B cell (primary cell): ENCODE data around the gene AGAP1. TPM values are rescaled to one million over a fixed set of nuclear protein-coding genes. Genes with fewer than 3 reads are reported as not detected.

Experiments used
- ATAC-seq: fragments of 200-7000 bp; cut with Tn5 transposase; one replicate; pipeline ENCODE4 v1.10.0; 2021; ENCODE audit warnings: low read depth, mild to moderate bottlenecking, moderate number of reproducible peaks, moderate library complexity
- CTCF ChIA-PET: fragments of 350-600 bp; sonication (Branson Sonifier 250); formaldehyde crosslinking; loops from one replicate; lab custom pipeline; 2021; ENCODE audit warnings: antibody characterized with exemption, inconsistent platforms; lab: Charles Lee
- POLR2A ChIA-PET: fragments of 350-600 bp; sonication (Branson Sonifier 250); formaldehyde crosslinking; loops from one replicate; lab custom pipeline; 2021; ENCODE audit warnings: antibody characterized with exemption; lab: Charles Lee
- DNase-seq: peaks from one replicate; pipeline ENCODE4 v3.0.0; 2013
- H2AFZ ChIP-seq: 2 replicates; pipeline ENCODE4 v1.6.1; 2012; ENCODE audit warnings: mild to moderate bottlenecking, low read depth, low read length; ENCODE audit not compliant: insufficient read depth, poor library complexity, severe bottlenecking
- H3K27ac ChIP-seq, 2 donors: 1 replicate in 1 of 2; 2 replicates in 1 of 2; pipeline ENCODE4 v1.5.1; 2012 to 2013; ENCODE audit warnings: low read length in 2 of 2, mild to moderate bottlenecking in 2 of 2, moderate library complexity in 1 of 2
- H3K27me3 ChIP-seq, 4 experiments: fragments of 200-600 bp in 1 of 4; sonication (generic) in 1 of 4; replicated peaks in 1 of 4; 1 replicate in 2 of 4; 2 replicates in 2 of 4; pipeline versions ENCODE4 v1.6.1 to v1.7.0; 2013 to 2016; ENCODE audit warnings: low read length in 3 of 4, mild to moderate bottlenecking in 2 of 4, mixed read lengths in 1 of 4, moderate library complexity in 1 of 4; ENCODE audit not compliant: insufficient read depth in 4 of 4, control insufficient read depth in 3 of 4; ENCODE audit errors: control extremely low read depth in 1 of 4
- H3K36me3 ChIP-seq, 2 experiments: replicated peaks in 1 of 2; 1 replicate in 1 of 2; 2 replicates in 1 of 2; pipeline versions ENCODE4 v1.6.1 to v1.7.1; 2013; ENCODE audit warnings: low read length in 1 of 2; ENCODE audit not compliant: insufficient read depth in 2 of 2, control insufficient read depth in 1 of 2; ENCODE audit errors: control extremely low read depth in 1 of 2, extremely low read depth in 1 of 2
- H3K4me1 ChIP-seq, 2 donors: fragments of 200-600 bp in 1 of 2; sonication (generic) in 1 of 2; 1 replicate in 1 of 2; 2 replicates in 1 of 2; pipeline versions ENCODE4 v1.5.1 to v1.6.1; 2013 to 2017; ENCODE audit warnings: low read length in 2 of 2; ENCODE audit not compliant: control insufficient read depth in 2 of 2, insufficient read depth in 2 of 2
- H3K4me2 ChIP-seq: replicated peaks from 2 replicates; pipeline ENCODE3; 2012; ENCODE audit warnings: mild to moderate bottlenecking, low read depth, low read length; ENCODE audit not compliant: poor library complexity, severe bottlenecking
- H3K4me3 ChIP-seq, 5 experiments: fragments of 200-600 bp in 1 of 5; sonication (generic) in 1 of 5; 1 replicate in 3 of 5; 2 replicates in 2 of 5; pipeline versions ENCODE4 v1.5.1 to v1.7.0; 2011 to 2016; ENCODE audit warnings: low read length in 4 of 5, mild to moderate bottlenecking in 4 of 5, low read depth in 2 of 5, control low read depth in 1 of 5, moderate library complexity in 1 of 5; ENCODE audit not compliant: insufficient read depth in 1 of 5; ENCODE audit errors: control extremely low read depth in 1 of 5, extremely low read depth in 1 of 5
- H3K79me2 ChIP-seq: fragments of 200-600 bp; sonication (generic); one replicate; pipeline ENCODE4 v1.6.0; 2016; ENCODE audit warnings: low read length; ENCODE audit not compliant: control insufficient read depth, insufficient read depth
- H3K9ac ChIP-seq: fragments of 200-600 bp; sonication (generic); 2 replicates; pipeline ENCODE4 v1.6.1; 2017; ENCODE audit warnings: mild to moderate bottlenecking, low read length, moderate library complexity
- H3K9me3 ChIP-seq, 3 donors: one replicate each; pipeline versions ENCODE4 v1.6.1 to v1.7.1; 2013; ENCODE audit warnings: low read length in 2 of 3; ENCODE audit not compliant: control insufficient read depth in 2 of 3, insufficient read depth in 1 of 3; ENCODE audit errors: control extremely low read depth in 1 of 3
- H4K20me1 ChIP-seq: 2 replicates; pipeline ENCODE4 v1.6.0; 2012; ENCODE audit warnings: mild to moderate bottlenecking, low read length; ENCODE audit not compliant: insufficient read depth, control insufficient read depth, poor library complexity, severe bottlenecking
- H3K27ac Mint-ChIP-seq: one replicate; pipeline ENCODE4 v1.8.0; 2021; ENCODE audit warnings: mixed read lengths
- H3K27me3 Mint-ChIP-seq: one replicate; pipeline ENCODE4 v1.8.0; 2021; ENCODE audit warnings: mixed read lengths
- H3K4me1 Mint-ChIP-seq: one replicate; pipeline ENCODE4 v1.8.0; 2021; ENCODE audit warnings: mixed read lengths
- H3K4me3 Mint-ChIP-seq: one replicate; pipeline ENCODE4 v1.8.0; 2021; ENCODE audit warnings: mixed read lengths
- H3K9me3 Mint-ChIP-seq: one replicate; pipeline ENCODE4 v1.8.0; 2022; ENCODE audit warnings: mixed read lengths; ENCODE audit not compliant: insufficient read depth
- EZH2 ChIP-seq: IDR thresholded peaks from 2 replicates; pipeline ENCODE4 v1.6.1; 2012; ENCODE audit warnings: borderline replicate concordance, low read depth, mild to moderate bottlenecking, moderate library complexity, low read length; ENCODE audit not compliant: insufficient read depth, poor library complexity, severe bottlenecking
- WGBS: methylation state at CpG from one replicate; pipeline ENCODE4 v1.1.5; 2013; ENCODE audit warnings: missing lambda C conversion rate; ENCODE audit not compliant: insufficient coverage; 5-methylcytosine and 5-hydroxymethylcytosine counted together
- intact Hi-C: fragments of 100-400 bp; cut with micrococcal nuclease; formaldehyde crosslinking; loops from one replicate; pipeline ENCODE4 v1.10.0; 2022
- polyA plus RNA-seq: library from polyadenylated mRNA; depleted of rRNA; stranded (reverse); fragments of >200 nt; gene quantifications from 2 replicates; pipeline ENCODE4 v1.2.3, GENCODE V29; 2012
- total RNA-seq, 2 donors: library from RNA; stranded (reverse); fragments of 120-200 nt in 1 of 2; gene quantifications; 1 replicate in 1 of 2; 2 replicates in 1 of 2; pipeline versions ENCODE4 v1.2.3 to v1.2.4, GENCODE V29; 2013 to 2022
- TF ChIP-seq, protein P1 (sequence below): fragments of 200-600 bp; IDR thresholded peaks from one replicate; pipeline ENCODE4 v1.8.0; 2022; ENCODE audit warnings: antibody characterized with exemption, mild to moderate bottlenecking

Gene AGAP1
- total and polyA plus RNA-seq, 2 donors (not counting 1 experiment from before 2014, with no cell fraction given) = 0.01 TPM; not detected in 1

DNA sequence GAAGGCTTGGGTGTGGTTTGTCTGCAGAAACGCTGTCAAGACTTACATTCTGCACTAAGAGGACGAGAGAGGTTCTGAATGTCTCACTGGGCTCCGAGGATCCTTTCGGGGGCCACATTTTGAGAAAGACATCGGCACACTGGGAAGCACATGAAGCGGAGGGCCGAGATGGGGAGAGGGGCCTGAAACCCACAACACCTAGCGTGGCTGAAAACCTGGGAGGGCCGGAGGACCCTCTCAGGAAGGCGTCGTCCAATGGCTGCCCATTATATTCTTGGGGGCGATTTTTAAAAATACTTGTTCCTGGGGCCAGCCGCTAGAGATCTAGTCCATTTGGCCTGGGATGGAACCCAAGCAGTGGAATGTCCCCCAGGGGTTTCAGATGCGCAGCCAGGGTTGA is 444.8 kb downstream of the AGAP1 start:
- WGBS = 81% methylated on average over 13 of the region's 14 CpGs

DNA sequence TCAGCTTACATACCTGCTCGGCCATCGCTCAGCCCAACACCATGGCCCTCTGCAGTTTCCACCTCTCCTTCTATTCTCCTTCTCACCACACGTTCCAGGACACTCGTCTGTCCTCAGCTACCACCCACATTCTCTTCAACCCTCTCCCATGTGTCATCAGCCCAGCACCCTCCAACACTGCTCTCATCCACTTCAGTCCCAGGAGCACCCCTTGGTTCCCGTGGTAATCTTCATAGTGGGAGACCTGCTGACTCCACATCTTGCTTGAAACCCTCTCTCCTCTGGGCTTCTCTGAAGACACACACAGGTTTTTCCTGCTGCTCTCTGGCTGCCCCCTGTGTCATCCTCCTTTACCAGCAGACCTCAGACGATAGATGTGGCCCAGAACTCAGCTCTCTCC is 445.6 kb downstream of the AGAP1 start:
- DNase-seq = no peak
- no peak overlapping the region for H3K9ac ChIP-seq
- WGBS = 79% methylated on average over 6 of the region's 6 CpGs
- no peak overlapping the region for H3K4me3 ChIP-seq
- H3K36me3 ChIP-seq = no peaks in the 10 kb centered on the region
- H3K27me3 ChIP-seq = no peaks in the 10 kb centered on the region
- H4K20me1 ChIP-seq = no peaks in the 10 kb centered on the region
- Mint-ChIP-seq H3K27me3 (peaks cover 8% of the 10 kb centered on the region), H3K4me3 (no peak overlapping the region), H3K27ac (no peak overlapping the region), H3K4me1 (no peaks in the 10 kb centered on the region), H3K9me3 (peaks cover 6% of the 10 kb centered on the region)
- TF ChIP-seq, protein P1, sequence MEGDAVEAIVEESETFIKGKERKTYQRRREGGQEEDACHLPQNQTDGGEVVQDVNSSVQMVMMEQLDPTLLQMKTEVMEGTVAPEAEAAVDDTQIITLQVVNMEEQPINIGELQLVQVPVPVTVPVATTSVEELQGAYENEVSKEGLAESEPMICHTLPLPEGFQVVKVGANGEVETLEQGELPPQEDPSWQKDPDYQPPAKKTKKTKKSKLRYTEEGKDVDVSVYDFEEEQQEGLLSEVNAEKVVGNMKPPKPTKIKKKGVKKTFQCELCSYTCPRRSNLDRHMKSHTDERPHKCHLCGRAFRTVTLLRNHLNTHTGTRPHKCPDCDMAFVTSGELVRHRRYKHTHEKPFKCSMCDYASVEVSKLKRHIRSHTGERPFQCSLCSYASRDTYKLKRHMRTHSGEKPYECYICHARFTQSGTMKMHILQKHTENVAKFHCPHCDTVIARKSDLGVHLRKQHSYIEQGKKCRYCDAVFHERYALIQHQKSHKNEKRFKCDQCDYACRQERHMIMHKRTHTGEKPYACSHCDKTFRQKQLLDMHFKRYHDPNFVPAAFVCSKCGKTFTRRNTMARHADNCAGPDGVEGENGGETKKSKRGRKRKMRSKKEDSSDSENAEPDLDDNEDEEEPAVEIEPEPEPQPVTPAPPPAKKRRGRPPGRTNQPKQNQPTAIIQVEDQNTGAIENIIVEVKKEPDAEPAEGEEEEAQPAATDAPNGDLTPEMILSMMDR = no peak
- TF ChIP-seq EZH2 = no peak
- peaks cover 0 to 20% (median 0%) of the 10 kb centered on the region in 3 donors for H3K9me3 ChIP-seq
- no peaks in the 10 kb centered on the region for H3K79me2 ChIP-seq
- POLR2A ChIA-PET = no interaction called here
- CTCF ChIA-PET = no interaction called here
- no peak overlapping the region for H3K4me2 ChIP-seq
- no peak for ATAC-seq
- intact Hi-C loops = no loop called here
- no peaks in the 10 kb centered on the region for H3K4me1 ChIP-seq
- H3K27ac ChIP-seq = no peak overlapping the region
- H2AFZ ChIP-seq = no peak overlapping the region

More for the DNA sequence above, 444.8 kb downstream of the AGAP1 start:
- Mint-ChIP-seq H3K9me3 (peaks cover 6% of the 10 kb centered on the region), H3K4me1 (no peaks in the 10 kb centered on the region), H3K27ac (no peak overlapping the region), H3K4me3 (no peak overlapping the region), H3K27me3 (peaks cover 8% of the 10 kb centered on the region)
- Histone ChIP-seq H2AFZ (no peak overlapping the region), H3K4me1 (no peaks in the 10 kb centered on the region), H4K20me1 (no peaks in the 10 kb centered on the region), H3K4me3 (no peak overlapping the region), H3K9ac (no peak overlapping the region), H3K27ac (no peak overlapping the region), H3K27me3 (no peaks in the 10 kb centered on the region), H3K4me2 (no peak overlapping the region), H3K79me2 (no peaks in the 10 kb centered on the region), H3K9me3 (peaks cover 0 to 20% (median 0%) of the 10 kb centered on the region in 3 donors), H3K36me3 (no peaks in the 10 kb centered on the region)
- intact Hi-C loops = no loop called here
- ATAC-seq (no peak), DNase-seq (no peak)
- CTCF ChIA-PET = no interaction called here
- TF ChIP-seq, protein P1 = no peak
- POLR2A ChIA-PET = no interaction called here
